Measurements from ENCODE around the gene NSD2.

The NSD2 gene

DNA sequence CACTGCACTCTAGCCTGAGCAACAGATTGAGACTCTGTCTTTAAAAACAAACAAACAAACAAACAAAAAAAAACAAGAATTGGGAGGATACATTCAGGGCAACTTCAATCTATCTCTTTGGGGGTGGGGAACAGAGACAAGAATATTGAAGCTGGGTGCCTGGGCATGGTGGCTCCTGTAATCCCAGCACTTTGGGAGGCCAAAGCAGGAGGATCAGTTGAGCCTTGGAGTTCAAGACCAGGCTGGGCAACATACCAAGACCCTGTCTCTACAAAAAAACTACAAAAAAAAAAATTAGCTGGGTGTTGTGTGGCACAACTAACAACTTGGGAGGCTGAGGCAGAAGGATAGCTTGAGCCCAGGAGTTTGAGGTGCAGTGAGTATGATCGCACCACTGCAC, 16.4 kb upstream of the NSD2 start:
- no peak for DNase-seq (ENCODE audit: low read depth, low spot score)
- TF ChIP-seq, protein P1, sequence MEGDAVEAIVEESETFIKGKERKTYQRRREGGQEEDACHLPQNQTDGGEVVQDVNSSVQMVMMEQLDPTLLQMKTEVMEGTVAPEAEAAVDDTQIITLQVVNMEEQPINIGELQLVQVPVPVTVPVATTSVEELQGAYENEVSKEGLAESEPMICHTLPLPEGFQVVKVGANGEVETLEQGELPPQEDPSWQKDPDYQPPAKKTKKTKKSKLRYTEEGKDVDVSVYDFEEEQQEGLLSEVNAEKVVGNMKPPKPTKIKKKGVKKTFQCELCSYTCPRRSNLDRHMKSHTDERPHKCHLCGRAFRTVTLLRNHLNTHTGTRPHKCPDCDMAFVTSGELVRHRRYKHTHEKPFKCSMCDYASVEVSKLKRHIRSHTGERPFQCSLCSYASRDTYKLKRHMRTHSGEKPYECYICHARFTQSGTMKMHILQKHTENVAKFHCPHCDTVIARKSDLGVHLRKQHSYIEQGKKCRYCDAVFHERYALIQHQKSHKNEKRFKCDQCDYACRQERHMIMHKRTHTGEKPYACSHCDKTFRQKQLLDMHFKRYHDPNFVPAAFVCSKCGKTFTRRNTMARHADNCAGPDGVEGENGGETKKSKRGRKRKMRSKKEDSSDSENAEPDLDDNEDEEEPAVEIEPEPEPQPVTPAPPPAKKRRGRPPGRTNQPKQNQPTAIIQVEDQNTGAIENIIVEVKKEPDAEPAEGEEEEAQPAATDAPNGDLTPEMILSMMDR (IDR thresholded peaks at IDR 0.05; ENCODE audit: insufficient read depth, low read length, missing control alignments), result no peak
- ChIA-PET CTCF (interaction anchor here (1.1 to 5.2 kb wide), 4 partner anchors 8 to 52 kb away, joined by 3 to 58 read pairs (median 4); no protein-coding TSS in a partner anchor), POLR2A (interaction anchor here (1.0 kb wide), 1 partner anchor 33 kb away, joined by 3 read pairs; no protein-coding TSS in a partner anchor)
- peak overlapping the region; percentile 85 for H3K4me3 ChIP-seq (ENCODE audit: low read depth, low read length)

DNA sequence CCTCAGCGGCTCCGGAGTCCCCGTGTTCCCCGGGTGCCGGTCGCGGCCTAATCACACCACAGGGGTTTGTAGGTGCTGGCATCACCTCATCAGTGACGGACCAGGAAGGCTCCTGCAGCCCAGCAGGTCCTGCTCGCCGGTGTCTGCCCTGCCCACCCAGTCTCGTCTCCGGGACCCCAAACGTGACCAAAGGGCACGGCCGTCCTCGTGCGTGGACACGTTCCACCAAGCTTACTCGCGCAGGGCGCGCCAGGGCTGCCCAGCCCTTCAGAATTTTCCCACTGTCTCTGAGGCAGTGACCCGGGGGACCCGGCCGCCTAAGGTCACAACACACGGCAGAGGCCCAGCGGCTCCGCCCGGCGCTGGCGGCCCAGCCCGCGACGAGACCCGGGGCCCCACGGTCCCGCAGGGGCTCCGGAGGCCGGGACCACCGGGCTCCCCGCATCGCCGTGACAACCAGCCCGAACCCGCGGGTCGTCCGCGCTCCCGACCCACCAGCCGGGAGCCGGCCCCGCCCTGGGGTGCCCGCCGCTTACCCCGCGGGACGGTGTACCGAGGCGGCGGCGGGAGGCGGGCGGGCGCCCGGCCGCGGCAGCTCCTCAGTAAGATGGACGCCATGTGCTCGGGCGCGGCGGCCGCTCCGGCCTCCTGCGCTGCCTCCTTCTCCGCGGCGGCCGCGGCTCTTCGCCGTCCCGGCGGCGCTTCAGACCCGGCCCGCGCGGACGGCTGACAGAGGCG, 15.7 kb upstream of the NSD2 start:
- no peak for DNase-seq (ENCODE audit: low read depth, low spot score)
- peak overlapping the region; percentile 85 for H3K4me3 ChIP-seq (ENCODE audit: low read depth, low read length)
- TF ChIP-seq, protein P1 (IDR thresholded peaks at IDR 0.05; ENCODE audit: insufficient read depth, low read length, missing control alignments), result no peak
- ChIA-PET CTCF (interaction anchor here (1.1 to 5.2 kb wide), 6 partner anchors 8 to 52 kb away, joined by 3 to 58 read pairs (median 4); no protein-coding TSS in a partner anchor), POLR2A (interaction anchor here (1.0 kb wide), 2 partner anchors 15 to 32 kb away, joined by 3 to 5 read pairs; no protein-coding TSS in a partner anchor)

DNA sequence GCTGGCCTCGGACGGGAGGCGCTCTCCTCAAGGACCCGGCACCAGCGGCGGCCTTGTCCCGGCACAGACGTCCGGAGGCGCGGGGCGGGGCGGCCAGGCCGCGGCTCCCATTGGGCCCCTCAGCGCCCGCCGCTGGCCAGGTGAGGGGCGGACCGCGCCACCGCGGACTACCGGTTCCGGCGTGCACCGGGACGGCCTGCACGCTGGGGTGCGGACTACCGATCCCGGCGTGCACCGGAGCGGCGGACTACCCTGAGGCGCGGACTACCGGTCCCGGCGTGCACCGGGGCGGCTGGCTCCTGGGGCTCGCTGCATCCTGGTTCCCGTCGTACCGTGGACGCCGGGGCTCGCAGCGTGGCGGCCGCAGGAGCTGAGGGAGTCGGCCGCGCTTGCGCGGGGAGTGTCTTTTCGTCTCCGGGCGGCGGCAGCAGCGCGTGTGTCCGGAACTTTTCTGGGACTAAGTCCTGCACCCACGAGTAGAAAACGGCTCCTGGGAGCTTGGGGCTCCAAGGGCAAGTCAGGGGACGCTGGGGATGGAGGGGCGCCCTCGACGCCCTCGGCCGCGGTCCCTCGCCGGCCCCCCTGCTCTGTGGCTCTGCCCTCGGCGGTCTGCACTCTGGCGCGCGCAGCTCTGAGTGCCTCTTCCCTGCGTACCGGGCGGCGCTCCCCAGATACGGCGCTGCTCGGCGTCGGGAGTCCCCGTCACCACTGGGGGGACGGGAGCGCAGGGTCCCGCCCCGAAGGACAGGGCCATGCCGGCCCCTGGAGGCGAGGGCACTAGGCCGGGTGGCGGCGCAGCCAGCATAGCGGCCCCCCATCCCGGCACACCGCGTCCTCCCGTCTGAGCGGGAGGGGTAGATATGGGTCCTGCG, 14.9 kb upstream of the NSD2 start, which contains the start of gene LETM1:
Gene LETM1, minus strand, starts transcription at position 86 of the 872 bp plus-strand sequence. CDS start 206 bp downstream, outside the sequence.
- CTCF ChIA-PET, result interaction anchor here (0.7 to 5.2 kb wide), 7 partner anchors 9 to 54 kb away, joined by 3 to 58 read pairs (median 4); no protein-coding TSS in a partner anchor
- POLR2A ChIA-PET, result interaction anchor here (0.6 to 1.0 kb wide), 5 partner anchors 12 to 54 kb away, joined by 3 to 5 read pairs (median 3); no protein-coding TSS in a partner anchor
- DNase-seq (ENCODE audit: low read depth, low spot score), result peak; percentile 67
- TF ChIP-seq, protein P1 (IDR thresholded peaks at IDR 0.05; ENCODE audit: insufficient read depth, low read length, missing control alignments), result peak; percentile 5
- peak within 1 kb of the TSS; percentile 85 for H3K4me3 ChIP-seq (ENCODE audit: low read depth, low read length)

DNA sequence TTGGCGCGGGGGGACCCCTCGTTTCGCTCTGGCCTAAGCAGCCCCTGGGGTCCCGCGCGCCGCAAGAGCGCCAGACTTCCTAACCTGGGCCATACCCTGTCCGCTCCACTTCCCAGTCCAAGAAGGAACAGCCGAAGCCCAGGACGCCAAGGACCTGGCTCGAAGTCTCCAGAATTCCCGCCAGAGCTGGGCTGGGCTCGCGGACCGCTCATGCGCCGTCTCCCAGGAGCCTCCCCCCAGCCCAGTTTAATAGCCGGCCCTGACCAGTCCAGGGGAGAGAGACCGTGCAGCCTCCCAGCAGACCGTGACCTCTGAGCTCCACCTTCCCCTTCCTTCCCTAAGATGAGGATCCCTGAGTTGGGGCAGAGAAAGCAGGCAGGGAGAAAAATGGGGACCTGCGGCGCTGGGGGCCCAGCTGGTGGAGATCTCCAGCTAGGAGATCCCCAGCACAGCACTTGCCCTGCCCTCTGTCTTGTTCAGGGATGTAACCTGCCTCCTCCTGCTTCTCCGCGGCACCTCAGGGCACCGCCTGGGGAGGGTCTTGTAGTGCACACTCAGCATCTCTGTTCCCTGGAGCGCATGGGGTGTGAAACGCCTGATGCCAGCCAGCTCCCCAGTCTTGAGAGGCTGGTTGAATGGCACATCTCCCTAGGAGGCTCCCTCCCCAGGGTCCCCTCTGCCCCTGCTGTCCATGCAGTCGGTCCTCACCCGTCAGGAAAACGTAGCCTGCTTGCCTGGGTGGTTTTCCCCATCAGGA, 14.1 kb upstream of the NSD2 start:
- peak overlapping the region; percentile 85 for H3K4me3 ChIP-seq (ENCODE audit: low read depth, low read length)
- ChIA-PET POLR2A (interaction anchor here (0.8 kb wide), 1 partner anchor 13 kb away, joined by 6 read pairs; no protein-coding TSS in a partner anchor), CTCF (interaction anchor here (0.7 to 5.2 kb wide), 7 partner anchors 10 to 53 kb away, joined by 3 to 58 read pairs (median 4); no protein-coding TSS in a partner anchor)
- DNase-seq (ENCODE audit: low read depth, low spot score), result no peak
- TF ChIP-seq, protein P1 (IDR thresholded peaks at IDR 0.05; ENCODE audit: insufficient read depth, low read length, missing control alignments), result no peak

DNA sequence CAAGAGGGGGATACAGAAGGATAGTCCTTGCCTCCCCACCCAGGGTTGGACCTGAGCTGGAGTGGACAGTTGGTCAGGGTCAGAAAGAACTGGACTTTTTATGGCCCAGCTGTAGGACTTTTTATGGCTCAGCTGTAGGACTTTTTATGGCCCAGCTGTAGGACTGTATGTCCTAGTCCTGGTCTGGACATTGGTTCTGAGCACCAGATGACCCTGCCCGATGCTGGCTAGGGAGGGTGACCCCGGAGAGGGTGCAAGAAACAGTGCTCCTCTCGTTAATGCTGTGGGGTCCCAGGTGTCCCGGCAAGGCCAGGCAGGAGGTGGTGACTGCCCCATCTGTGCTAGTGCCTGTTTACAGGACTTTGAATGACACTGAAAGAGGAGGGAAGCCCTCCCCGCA, 13.3 kb upstream of the NSD2 start:
- no peak for DNase-seq (ENCODE audit: low read depth, low spot score)
- CTCF ChIA-PET, result interaction anchor here (1.6 to 5.2 kb wide), 2 partner anchors 41 to 44 kb away, joined by 4 to 58 read pairs; no protein-coding TSS in a partner anchor
- POLR2A ChIA-PET, result interaction anchor here (0.8 kb wide), 1 partner anchor 137 kb away, joined by 3 read pairs; the partner anchor contains the start of gene TMEM129
- TF ChIP-seq, protein P1 (IDR thresholded peaks at IDR 0.05; ENCODE audit: insufficient read depth, low read length, missing control alignments), result no peak
- no peak overlapping the region for H3K4me3 ChIP-seq (ENCODE audit: low read depth, low read length)
